ENCODE data around the gene SCAMP3. TPM values are rescaled to one million over a fixed set of nuclear protein-coding genes. Genes with fewer than 3 reads are reported as not detected.
"Not testable (repeated sequence)": the region's sequence is repeated elsewhere in the genome, so short reads cannot be mapped to it uniquely, and the experiment has no call there.

The SCAMP3 gene
- total RNA-seq, 1 experiment from 2014 or later: 336 TPM

DNA sequence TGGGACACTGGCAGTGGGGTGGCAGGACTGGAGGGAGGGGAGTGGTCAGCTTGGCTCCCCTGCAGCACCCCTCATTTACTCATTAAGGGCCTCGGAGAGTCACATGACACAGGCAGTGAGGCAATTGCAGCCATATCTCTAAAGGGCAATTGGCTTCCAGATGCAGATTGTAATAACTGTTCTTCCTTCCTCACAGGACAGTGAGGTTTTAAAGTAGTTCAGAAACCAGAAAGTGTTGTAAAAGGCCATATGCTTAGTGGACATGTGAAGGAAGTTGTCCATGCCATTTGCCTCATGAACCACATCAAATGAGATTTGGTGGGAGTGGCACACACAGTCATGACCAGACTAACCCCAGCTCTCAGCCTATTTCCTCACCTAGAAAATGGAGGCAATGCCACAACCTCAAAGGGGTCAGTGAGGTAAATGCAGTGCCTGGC, 42.5 kb downstream of the SCAMP3 start:
- in situ Hi-C loops (cut with HindIII; ENCODE audit: low pct_unique_long_range_greater_than_20kb, low sequenced_read_pairs): no loop called here
- peak; percentile 39 for DNase-seq (ENCODE audit: low read depth, low spot score)

DNA sequence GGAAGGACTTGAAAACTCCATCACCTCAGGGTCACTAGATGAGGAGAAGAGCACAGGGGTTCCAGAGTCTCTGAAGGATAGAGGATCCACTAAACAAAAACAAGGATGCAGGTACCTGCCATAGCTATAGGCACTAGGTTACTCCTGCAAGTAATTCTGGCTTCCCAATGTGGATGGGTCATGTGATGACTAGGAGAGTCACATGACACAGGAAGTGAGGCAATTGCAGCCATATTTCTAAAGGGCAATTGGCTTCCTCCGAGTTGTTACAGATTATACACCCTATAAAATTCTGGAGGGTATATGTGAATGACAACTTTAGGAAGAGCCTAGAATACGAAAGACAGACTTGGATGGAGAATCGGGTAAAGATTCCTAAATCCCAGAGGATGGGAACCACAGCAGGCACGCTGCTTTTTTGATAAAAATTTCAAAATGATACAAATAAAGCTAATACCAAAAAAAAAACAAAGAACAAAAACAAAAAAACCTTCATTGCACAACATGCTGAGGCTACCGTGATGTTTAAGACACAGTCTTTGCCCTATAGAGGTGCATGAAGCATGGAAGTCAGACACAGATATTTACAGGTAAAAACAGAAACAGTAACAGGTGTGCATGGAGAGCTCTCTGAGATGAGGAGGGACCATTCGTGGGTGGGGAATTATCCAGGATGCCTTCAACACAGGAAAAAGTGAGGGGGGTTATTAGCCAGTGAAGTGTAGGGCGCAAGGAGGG, 43.1 kb downstream of the SCAMP3 start:
- in situ Hi-C loops (cut with HindIII; ENCODE audit: low pct_unique_long_range_greater_than_20kb, low sequenced_read_pairs): no loop called here
- peak; percentile 74 for DNase-seq (ENCODE audit: low read depth, low spot score)

DNA sequence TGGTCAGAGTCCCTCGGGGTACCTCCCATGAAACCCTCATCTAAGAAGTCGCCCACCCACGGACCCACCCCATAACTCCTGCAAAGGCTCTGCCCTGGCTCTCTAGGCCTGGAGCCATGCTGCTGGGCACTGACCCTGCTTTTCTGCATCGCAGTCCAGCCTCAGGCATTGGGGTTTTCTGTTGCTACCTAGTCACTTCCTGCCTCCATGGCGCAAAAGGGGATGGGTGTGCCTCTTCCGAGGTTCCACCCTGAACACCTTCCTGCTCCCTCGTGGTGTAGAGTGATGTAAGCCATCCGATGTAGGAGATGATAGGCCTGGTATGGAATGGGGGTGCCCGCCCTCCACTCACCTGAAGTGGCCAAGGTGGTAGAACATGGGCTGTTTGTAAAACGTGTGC, 47.5 kb downstream of the SCAMP3 start:
- in situ Hi-C loops (cut with HindIII; ENCODE audit: low pct_unique_long_range_greater_than_20kb, low sequenced_read_pairs); DNase-seq (ENCODE audit: low read depth, low spot score): not testable (repeated sequence)

DNA sequence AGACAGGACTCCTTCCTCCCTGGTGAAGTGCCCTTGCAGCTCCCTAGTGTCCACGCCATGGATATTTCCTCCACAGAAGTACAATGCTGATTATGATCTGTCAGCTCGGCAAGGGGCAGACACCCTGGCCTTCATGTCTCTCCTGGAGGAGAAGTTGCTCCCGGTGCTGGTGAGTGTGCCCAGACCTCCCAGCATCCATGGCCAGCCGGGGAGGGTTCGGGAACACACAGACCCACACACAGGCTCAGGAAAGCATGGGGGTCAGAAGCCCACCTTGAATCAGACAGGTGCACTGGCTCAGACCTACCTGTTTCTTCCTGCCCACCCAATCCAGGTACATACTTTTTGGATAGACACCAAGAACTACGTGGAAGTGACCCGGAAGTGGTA, 50.1 kb downstream of the SCAMP3 start:
- DNase-seq (ENCODE audit: low read depth, low spot score); in situ Hi-C loops (cut with HindIII; ENCODE audit: low pct_unique_long_range_greater_than_20kb, low sequenced_read_pairs): not testable (repeated sequence)

DNA sequence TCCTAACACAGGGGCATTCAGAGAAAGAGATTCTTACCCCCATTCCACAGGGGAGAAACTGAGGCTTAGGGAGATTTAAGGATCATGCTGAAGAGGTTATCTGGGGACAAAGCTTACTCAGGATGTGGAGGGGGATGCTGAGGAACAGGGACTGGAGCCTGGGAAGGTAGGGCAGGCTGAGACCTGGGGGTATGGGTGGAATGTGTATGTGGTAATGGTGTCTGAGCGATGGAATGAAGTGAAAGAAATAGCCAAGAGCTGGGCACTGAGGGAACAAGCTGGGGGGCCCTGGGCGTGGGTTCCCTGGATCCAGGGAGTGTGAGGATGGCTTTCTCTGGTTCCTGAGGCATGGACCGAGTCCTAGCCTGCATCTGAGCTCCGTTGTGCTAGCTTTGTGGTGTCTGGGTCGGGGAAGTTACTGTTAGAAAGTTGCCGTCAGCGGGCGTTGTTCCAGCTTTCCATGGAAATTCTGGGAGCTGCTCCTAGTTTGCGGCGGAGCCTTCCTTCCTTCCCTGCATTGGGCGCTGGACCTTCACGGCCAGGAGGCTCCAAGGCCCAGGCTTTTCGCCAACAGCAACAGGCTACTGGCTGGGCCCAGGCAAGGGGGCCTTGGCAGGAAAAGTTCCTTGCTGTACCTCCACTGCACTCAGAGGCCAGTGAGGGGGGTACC, 50.6 kb downstream of the SCAMP3 start:
- in situ Hi-C loops (cut with HindIII; ENCODE audit: low pct_unique_long_range_greater_than_20kb, low sequenced_read_pairs); DNase-seq (ENCODE audit: low read depth, low spot score): not testable (repeated sequence)

DNA sequence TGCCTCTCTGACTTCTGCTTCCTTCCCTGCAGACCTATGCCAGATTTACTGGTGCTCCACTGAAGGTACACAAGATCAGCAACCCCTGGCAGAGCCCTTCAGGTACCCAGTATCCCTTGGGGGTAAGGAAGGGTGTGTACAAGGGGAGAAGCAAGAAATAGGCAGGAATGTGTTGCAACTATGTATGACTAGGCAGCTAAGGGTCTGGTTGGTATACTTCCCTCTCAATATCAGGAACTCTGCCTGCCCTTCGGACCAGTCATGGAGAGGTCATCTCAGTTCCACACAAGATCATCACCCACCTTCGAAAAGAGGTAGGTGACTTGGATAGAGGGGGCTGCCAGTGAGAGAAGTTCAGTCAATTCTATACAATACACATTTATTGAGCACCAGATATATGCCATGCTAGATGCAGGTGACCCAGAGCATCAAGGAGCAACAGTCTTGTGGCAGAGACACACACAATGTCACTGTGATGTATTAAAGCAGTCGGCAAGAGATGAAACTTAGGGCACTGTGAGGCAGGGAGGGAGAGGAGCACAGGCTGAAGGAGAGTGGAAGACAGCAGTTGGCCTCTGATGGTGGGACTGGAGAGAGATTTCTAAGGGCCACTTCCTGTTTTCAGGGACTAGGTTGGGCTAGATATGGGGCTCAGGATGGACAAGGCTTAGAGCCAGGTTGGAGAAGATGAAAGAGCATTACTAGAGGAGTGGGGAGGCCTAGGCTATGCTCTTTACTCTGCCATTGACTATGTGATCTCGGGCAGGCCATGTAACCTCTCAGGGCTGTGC, 51.7 kb downstream of the SCAMP3 start:
- no peak for DNase-seq (ENCODE audit: low read depth, low spot score)
- in situ Hi-C loops (cut with HindIII; ENCODE audit: low pct_unique_long_range_greater_than_20kb, low sequenced_read_pairs): no loop called here

DNA sequence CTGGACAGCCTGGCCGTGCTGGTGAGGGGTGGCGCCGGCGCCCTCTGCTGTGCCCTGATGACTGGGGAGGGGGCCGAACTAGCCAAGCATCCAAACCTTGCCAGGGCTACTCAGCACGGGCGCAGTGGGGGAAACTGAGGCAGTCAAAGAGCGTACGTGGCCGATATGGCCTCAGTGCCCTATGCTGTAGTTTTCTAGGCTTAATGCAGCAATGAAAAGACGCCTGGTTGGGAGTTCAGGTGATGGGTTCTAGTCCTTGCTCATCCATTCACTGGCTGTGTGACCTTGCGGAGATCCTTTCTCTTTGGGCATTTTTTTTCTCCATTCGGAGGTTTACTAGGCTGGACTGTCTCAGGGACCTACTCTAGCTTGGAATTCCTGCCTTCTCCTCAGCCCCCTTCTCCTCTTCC, 52.8 kb downstream of the SCAMP3 start:
- in situ Hi-C loops (cut with HindIII; ENCODE audit: low pct_unique_long_range_greater_than_20kb, low sequenced_read_pairs): no loop called here

DNA sequence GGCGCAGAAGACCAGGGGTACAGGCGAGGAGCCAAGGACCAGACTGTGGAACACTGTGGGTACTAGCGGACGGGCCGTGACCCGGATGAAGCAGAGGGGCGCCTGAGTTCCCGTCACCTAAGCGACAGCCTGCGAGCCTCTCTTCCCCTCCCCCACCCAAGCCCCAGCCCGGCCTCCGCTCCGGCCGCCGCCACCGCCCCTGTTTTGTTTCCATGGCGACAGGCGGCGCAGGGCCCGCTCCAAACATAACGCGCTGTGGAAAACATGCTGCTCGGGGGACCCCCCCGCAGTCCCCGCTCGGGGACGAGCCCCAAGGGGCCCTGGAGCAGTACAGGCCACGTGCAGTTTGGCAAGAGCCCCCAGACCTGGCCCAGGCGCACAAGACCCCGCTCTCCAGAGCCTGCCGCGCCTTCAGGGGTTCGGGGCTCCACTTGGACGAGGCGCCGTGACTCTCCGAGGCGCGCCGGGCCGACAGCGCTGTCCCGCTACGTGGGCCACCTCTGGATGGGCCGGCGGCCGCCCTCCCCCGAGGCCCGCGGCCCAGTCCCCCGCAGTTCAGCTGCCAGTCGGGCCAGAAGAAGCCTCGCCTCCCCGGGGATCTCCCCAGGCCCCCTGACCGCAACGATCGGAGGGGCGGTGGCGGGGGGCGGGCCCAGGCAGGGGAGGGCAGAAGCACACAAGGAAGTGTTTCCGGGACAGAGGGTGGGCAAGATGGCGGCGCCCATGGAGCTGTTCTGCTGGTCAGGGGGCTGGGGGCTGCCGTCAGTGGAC, 53.4 kb downstream of the SCAMP3 start, which contains the start of gene MTX1:
TSS of gene MTX1 (plus strand) at position 155 of the 771 bp plus-strand sequence. CDS start at position 265, 110 bp downstream.
- in situ Hi-C loops (cut with HindIII; ENCODE audit: low pct_unique_long_range_greater_than_20kb, low sequenced_read_pairs): no loop called here
- peak; percentile 87 for DNase-seq (ENCODE audit: low read depth, low spot score)

More for the DNA sequence above, 52.8 kb downstream of the SCAMP3 start:
- no peak for DNase-seq (ENCODE audit: low read depth, low spot score)

DNA sequence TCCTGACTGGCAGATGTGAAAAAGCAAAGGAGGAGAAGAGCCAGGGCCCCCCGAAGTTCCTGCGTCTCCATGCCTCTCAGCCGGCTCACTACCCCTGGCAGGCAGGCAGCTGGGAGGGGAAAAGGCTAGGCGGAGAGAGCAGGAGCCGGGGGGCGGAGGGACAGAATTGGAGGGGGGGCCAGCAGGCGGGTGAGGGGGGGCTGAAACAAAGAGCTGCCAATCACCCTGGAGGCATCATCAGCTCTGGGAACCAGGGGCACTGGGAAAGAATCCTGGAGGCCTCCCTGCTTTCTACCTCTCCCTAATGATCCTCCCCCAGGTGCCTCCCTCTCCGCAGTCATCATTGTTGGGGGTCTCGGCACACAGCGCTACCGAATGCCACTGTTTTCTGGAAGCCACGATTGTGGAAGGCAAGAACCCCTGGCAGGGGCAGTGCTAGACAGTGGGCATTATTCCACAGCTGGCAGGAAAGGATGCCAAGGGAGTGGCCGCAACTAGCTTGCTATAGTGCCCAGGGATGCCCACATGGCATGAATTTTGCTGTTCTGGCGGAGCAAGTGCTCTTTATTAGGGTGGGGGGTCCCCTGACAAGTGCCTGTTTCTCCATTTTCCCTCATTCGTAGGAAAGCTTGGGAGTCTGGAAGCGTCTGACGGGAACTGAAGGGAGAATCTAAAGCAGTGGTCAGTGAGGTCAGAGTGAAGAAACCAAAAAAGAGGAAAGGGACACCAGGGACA, 54.2 kb downstream of the SCAMP3 start, which contains the start of gene THBS3:
TSS of gene THBS3 (minus strand) at position 92 of the 735 bp plus-strand sequence. CDS start at position 71, 21 bp downstream.
- in situ Hi-C loops (cut with HindIII; ENCODE audit: low pct_unique_long_range_greater_than_20kb, low sequenced_read_pairs): no loop called here
- no peak for DNase-seq (ENCODE audit: low read depth, low spot score)

DNA sequence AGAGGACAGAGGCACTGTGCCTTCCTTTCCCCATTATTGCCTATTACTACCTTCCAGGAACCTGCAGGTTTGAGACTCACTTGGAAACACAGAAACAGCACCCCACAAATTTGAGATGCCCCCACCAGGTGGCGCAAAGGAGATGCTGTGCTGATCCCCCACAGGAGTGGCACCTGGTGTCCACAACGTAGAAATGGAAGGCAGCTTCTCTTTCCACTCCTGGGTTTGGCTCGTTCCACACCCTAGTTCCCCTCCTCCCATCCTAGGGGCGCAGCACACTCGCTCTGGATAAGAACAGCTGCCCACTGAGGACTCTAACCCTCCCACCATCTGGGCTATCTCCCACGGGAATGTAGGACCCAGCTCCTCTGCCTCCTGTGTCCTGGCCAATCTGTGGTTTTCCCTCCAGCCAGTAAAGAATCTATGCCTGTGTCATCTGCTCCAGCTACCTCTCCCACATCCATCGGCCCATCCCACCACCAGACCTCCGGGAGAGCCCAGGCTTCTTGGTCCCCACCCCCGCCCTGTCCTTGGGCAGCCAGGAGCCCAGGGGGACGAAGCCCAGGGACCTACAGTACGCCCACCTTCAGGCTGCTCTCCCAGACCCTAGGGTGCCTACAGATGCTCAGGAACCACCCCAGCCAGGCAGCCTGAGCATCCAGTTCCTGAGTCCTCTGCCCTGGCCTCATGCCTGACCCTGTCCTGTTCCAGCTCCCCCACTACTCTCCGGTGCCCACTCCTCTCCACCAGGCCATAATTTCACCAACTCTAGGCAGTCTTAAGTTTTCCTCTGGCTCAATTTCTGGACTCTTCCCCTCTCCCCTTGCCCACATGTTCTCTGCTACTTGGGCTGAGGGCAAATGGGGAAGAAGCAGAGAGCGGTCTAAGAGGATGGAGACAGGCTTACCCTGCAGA, 55.0 kb downstream of the SCAMP3 start:
- in situ Hi-C loops (cut with HindIII; ENCODE audit: low pct_unique_long_range_greater_than_20kb, low sequenced_read_pairs): no loop called here
- DNase-seq (ENCODE audit: low read depth, low spot score): peak; percentile 91

Other genes with a start within 250 kb of the SCAMP3 start
- gene DCST2, start 228.6 kb downstream of the SCAMP3 start, total RNA-seq (2014; rRNA removed; shearing (Covaris generic)): 0.18 TPM in 1 of 2 replicates, not detected in the other
- gene DCST1, start 228.5 kb downstream of the SCAMP3 start, total RNA-seq (2014; rRNA removed; shearing (Covaris generic)): not detected in 2 replicates
- gene ADAM15, start 211.0 kb downstream of the SCAMP3 start, total RNA-seq (2014; rRNA removed; shearing (Covaris generic)): 62.0 and 67.1 TPM in 2 replicates
- gene EFNA4, start 198.6 kb downstream of the SCAMP3 start, total RNA-seq (2014; rRNA removed; shearing (Covaris generic)): 12.7 and 13.9 TPM in 2 replicates
- gene EFNA3, start 183.5 kb downstream of the SCAMP3 start, total RNA-seq (2014; rRNA removed; shearing (Covaris generic)): 6.6 and 8.2 TPM in 2 replicates
- gene EFNA1, start 134.5 kb downstream of the SCAMP3 start, total RNA-seq (2014; rRNA removed; shearing (Covaris generic)): 25.3 and 25.7 TPM in 2 replicates
- 57.4 and 61.6 TPM in 2 replicates for gene SLC50A1, start 126.5 kb downstream of the SCAMP3 start, total RNA-seq (2014; rRNA removed; shearing (Covaris generic))
- gene DPM3, start 121.8 kb downstream of the SCAMP3 start, total RNA-seq (2014; rRNA removed; shearing (Covaris generic)): 28.5 and 36.9 TPM in 2 replicates
- 326 and 369 TPM in 2 replicates for gene KRTCAP2, start 89.1 kb downstream of the SCAMP3 start, total RNA-seq (2014; rRNA removed; shearing (Covaris generic))
- 0.85 and 1.3 TPM in 2 replicates for gene TRIM46, start 88.5 kb downstream of the SCAMP3 start, total RNA-seq (2014; rRNA removed; shearing (Covaris generic))
- gene THBS3, start 54.5 kb downstream of the SCAMP3 start, total RNA-seq (2014; rRNA removed; shearing (Covaris generic)): 11.4 and 12.1 TPM in 2 replicates
- gene MTX1, start 53.7 kb downstream of the SCAMP3 start, total RNA-seq (2014; rRNA removed; shearing (Covaris generic)): 128 and 140 TPM in 2 replicates
- 6.3 and 7.9 TPM in 2 replicates for gene ENTREP3, start 6.9 kb downstream of the SCAMP3 start, total RNA-seq (2014; rRNA removed; shearing (Covaris generic))
- 16.4 and 28.1 TPM in 2 replicates for gene CLK2, start 11.1 kb upstream of the SCAMP3 start, total RNA-seq (2014; rRNA removed; shearing (Covaris generic))
- 2.9 and 3.3 TPM in 2 replicates for gene HCN3, start 15.1 kb upstream of the SCAMP3 start, total RNA-seq (2014; rRNA removed; shearing (Covaris generic))
- 0.11 TPM in 1 of 2 replicates, not detected in the other for gene PKLR, start 39.1 kb upstream of the SCAMP3 start, total RNA-seq (2014; rRNA removed; shearing (Covaris generic))
- 202 and 212 TPM in 2 replicates for gene FDPS, start 46.5 kb upstream of the SCAMP3 start, total RNA-seq (2014; rRNA removed; shearing (Covaris generic))
- gene RUSC1, start 58.5 kb upstream of the SCAMP3 start, total RNA-seq (2014; rRNA removed; shearing (Covaris generic)): 8.3 and 10.7 TPM in 2 replicates